ENCODE data around the gene CTAGE4.
A peak's percentile ranks its signal among the peaks of the same experiment; 100 is the strongest.
"Not testable (repeated sequence)": the region's sequence is repeated elsewhere in the genome, so short reads cannot be mapped to it uniquely, and the experiment has no call there.

The CTAGE4 gene

GRCh38 chr7:144183166-144183565 is at the start of gene CTAGE4:
Gene CTAGE4, plus strand, starts transcription at chr7:144183466. Its CDS starts 38 bp downstream, at chr7:144183504.
- DNase-seq (ENCODE audit: low read depth, low spot score), result not testable (repeated sequence)

DNA sequence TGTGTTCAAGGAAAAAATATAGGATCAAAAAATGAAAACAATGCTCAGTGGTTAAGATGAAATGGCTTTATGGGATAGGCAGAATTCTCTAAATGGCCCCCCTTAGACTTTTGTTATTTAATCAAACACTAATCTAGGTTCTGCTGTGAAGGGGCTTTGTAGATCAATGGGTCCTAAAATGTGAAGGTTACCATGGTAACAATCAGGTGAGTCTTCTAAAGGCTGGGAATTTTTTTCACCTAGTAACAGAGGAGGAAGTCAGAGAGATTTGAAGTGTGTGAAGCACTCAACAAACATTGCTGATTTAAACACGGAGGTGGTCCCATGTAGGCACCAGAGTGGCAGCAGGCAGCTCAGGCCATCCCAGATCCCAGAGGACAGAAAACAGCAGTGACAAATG is 49.1 kb upstream of the CTAGE4 start:
- DNase-seq (ENCODE audit: low read depth, low spot score), result no peak

DNA sequence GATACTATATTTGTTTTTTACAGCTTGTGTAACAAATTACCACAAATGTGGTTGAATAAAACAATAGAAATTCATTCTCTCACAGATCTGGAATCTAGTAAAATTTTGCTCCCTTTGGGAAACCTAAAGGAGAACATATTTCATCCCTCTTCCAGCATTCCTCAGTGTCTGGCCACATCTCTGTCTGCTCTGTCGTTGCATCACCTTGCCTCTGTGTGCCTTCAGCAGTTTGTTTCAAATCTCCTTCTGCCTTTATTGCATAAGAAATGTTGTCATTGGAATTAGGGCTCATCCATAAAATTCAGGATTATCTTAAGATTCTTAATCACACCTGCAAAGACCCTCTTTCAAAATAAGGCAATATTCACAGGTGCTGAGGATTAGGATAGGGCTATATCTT is 45.8 kb upstream of the CTAGE4 start:
- DNase-seq (ENCODE audit: low read depth, low spot score), result no peak

GRCh38 chr7:144142187-144142586 is 41.1 kb upstream of the CTAGE4 start:
- no peak for DNase-seq (ENCODE audit: low read depth, low spot score)

DNA sequence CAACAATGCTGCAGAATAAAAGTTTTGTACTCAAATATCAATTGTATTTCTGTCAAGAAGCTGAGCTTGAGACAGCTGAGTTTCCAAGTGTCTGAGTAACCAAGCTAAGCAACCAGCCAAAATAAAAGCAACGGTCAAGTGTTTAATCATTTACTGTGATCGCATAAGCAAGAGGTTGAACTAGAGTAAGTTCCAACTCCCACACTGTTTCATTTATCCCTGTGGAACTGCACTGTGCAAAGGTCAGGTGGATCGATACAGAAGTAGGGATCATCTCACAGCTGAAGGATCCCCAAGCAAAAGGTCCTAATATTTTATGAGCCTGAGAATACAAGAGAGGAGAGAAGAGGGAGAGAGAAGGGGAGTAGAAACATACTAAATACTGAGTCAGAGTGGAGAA is 38.8 kb upstream of the CTAGE4 start:
- DNase-seq (ENCODE audit: low read depth, low spot score), result no peak

DNA sequence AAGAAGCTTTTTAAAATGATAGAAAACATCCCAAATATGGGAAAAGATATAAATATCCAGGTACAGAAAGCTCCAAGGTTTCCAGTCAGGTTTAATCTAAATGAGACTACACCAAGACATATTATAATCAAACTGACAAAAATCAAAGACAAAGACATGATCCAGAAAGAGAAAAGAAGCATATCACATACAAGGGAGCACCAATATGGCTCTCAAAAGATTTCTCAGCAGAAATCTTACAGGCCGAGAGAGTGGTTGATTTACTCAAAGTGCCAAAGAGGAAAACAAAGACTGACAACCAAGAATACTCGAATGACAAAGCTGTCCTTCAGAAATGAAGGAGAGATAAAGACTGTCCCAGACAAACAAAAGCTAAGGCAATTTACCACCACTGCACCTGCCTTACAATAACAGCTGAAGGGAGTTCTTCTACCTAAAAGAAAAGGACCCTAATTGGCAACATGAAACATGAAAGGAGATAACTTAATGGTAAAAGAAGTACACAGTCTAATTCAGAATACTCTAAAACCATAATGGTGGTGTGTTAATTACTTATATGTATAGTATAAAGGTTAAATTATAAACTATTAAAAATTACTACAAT is 34.9 kb upstream of the CTAGE4 start:
- no peak for DNase-seq (ENCODE audit: low read depth, low spot score)

DNA sequence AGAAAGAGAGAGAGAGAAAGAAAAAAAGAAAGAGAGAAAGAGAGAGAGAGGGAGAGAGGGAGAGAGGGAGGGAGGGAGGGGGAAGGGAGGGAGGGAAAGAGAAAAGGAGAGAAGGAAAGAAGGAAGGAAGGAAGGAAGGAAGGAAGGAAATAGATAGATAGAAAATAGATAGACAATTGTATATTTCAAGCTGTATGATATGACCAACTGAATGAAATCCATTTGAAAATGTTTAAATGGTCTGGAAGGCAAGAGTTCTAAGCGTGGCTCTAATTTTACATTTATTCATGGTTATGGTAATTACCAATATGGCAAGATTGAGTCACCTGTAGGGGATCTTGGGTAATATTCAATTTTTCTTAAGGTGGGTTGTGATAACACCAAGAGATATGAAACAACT is 24.4 kb upstream of the CTAGE4 start:
- DNase-seq (ENCODE audit: low read depth, low spot score), result no peak

DNA sequence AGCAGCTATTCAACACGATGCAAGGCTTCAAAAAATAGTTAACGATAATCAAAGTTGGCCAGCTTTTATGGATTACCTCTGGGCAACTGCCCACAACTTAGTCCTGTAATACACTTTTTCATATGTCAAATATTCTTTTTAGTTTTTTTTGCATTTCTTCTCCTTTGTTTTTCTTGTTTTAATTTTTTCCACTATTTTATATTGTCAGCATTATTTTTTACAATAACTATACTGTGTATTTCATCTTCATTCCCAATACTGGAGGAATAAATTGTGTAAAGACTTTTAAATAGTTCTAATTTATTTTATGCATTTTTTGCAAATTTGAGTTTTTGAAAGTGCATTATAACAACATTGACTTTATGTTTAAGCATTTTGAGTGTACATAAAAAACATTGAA is 18.5 kb upstream of the CTAGE4 start:
- DNase-seq (ENCODE audit: low read depth, low spot score), result no peak

DNA sequence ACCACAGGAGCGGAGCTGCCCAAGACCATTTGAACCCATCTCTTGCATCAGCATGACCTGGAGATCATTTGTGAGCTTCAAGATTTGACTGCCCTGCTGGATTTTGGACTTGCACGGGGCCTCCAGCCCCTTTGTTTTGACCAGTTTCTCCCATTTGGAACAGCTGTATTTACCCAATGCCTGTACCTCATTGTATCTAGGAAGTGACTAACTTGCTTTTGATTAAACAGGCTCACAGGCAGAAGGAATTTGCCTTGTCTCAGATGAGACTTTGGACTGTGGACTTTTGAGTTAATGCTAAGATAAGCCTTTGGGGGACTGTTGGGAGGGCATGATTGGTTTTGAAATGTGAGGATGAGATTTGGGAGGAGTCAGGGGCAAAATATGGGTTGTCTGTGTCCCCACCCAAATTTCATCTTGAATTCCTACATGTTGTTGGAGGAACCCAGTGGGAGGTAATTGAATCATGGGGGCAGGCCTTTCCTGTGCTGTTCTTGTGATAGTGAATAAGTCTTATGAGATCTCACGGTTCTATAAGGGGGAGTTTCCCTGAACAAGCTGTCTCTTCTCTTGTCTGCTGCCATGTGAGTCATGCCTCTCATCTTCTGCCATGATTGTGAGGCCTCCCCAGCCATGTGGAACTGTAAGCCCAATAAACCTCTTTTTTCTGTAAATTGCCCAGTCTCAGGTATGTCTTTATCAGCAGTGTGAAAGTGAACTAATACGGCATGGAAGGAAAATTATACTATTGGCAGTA is 11.5 kb upstream of the CTAGE4 start:
- DNase-seq (ENCODE audit: low read depth, low spot score), result not testable (repeated sequence)

DNA sequence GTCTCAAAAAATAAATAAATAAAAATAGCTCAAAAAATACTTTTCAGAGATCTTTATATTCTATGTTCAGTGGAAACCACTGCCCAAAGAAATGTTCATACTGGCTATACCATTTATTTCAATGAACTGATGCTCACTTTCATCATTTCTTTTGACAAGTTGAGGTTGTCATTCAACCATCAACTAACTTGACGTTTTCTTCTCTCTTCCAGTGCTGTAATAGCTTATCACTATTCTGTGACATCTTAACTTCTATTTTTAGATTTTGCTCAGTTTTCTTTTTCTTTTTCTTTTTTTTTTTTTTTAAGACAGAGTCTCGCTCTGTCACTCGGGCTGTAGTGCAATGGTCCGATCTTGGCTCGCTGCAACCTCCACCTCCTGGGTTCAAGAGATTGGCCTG is 8.7 kb upstream of the CTAGE4 start:
- DNase-seq (ENCODE audit: low read depth, low spot score), result no peak

GRCh38 chr7:144178380-144179164 is 4.7 kb upstream of the CTAGE4 start:
- peak; percentile 17 for DNase-seq (ENCODE audit: low read depth, low spot score)

DNA sequence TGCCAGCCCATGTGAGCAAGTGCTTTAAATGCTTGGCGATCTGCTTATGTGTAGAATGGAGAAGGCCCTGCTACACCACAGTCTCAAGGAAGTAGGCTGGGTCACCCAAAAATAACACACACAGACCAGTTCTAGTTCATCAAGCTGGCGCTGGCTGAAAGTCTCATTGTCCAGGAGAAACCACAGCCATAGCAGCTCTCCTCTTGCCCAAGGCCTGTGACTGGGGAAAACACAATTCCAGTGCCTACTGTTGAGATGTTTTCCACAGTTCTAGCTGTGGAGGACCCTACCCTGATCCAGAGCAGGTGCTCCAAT is 4.1 kb upstream of the CTAGE4 start:
- DNase-seq (ENCODE audit: low read depth, low spot score), result not testable (repeated sequence)

DNA sequence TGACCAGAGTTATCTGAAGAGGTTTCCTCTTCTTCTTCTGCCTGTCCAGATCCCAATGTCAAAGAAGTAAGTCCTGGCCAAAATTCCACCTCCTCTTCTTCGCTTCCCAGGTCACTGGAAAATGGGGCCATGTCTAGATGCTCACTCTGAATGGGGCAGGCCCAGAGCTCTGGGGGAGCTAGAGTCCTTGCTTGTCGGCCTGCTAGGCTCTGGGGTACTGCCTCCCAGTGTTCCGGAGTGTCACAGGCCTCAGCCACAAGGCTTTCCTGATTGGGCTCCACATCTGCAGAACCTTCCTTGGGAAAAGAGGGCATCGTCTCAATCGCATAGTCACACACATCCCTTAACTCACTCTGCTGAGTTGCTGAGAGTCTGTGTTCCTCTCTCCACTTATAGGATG is 4.6 kb downstream of the CTAGE4 start:
- DNase-seq (ENCODE audit: low read depth, low spot score), result not testable (repeated sequence)

DNA sequence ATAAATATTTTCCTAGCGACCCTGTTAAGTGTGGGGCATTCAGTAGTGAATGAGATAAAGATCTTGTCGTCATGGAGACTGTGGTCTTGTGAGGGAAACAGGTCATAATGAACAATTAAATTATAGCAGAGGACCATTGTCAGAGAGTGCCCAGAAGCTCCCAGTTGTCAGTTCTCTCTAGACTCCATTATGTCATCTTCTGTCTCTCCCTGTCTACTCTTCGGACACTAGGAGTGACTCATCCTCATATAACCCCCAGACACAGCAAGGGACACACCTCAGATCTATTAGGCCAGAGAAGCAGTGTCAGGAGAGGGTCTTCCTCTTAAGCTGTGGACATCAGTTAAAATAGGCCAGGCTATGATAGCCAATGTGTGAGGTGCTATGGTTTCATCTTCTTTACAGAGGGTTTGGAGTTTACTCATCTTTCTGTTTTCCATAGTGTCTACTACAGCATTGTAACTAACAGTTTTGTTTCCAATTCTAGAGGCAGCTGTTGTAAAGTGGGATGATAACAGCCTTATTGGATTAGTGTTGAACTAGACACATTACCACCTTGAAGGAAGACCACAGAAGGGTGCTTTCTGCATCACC is 5.4 kb downstream of the CTAGE4 start:
- not testable (repeated sequence) for DNase-seq (ENCODE audit: low read depth, low spot score)

- DNase-seq (ENCODE audit: low read depth, low spot score), result not testable (repeated sequence)
These were observed 10.5 kb downstream of the CTAGE4 start for GRCh38 chr7:144193782-144194181.

DNA sequence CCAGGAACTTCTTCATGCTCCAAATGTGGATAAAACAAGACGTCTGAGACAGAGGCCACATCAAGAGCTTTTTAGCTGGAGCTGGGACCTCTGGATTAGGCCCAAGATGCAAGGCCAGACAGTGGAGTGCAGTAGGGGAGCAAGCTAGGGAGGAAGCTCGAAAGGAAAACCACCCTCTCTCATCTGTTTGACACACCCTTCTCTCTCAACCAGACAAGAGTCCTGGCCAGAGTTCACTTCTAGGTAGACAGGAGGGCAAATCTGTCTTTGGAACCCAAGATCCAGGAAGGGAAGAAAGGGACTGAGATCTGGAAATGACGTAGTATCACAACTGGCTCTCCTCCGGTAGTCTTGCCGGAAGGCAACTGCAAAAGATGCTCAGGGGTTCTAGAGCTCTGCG is 11.2 kb downstream of the CTAGE4 start:
- DNase-seq (ENCODE audit: low read depth, low spot score), result not testable (repeated sequence)

DNA sequence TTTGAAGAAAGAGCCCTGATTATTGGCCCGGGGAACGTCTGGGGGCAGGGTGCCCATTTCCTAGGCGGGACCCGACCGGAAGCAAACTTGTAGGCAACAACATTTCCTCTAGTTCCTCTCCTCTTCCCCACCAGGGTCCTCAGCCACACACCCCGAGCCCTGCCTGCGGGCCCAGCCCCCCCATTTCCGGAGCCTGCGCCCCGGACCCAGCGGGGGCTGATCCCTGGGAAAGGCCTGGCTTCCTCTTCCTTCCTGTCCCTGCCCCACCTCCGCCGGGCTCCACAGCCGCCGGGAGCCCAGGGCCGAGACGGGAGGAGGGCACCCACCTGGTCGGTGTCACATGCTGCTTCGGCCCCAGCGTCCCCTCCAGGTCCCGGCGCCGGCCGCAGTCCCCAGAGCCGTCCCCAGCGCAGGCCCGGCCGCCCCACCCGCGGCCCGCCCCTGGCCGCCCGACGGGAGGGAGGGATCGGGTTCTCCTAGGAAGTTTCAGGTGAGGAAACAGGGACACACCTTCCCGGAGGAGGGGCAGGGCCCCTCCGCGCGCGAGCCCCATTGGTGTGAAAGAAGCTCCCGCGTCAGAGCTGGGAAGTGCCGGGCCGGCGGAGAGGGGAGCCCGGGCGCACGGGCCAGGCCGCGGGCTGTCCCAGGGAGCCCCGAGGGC is 12.1 kb downstream of the CTAGE4 start, which contains the start of gene ARHGEF35:
Gene ARHGEF35 (minus strand): TSS at position 622 of the 661 bp plus-strand sequence. CDS start 7,450 bp downstream, outside the sequence.
- DNase-seq (ENCODE audit: low read depth, low spot score), result not testable (repeated sequence)

DNA sequence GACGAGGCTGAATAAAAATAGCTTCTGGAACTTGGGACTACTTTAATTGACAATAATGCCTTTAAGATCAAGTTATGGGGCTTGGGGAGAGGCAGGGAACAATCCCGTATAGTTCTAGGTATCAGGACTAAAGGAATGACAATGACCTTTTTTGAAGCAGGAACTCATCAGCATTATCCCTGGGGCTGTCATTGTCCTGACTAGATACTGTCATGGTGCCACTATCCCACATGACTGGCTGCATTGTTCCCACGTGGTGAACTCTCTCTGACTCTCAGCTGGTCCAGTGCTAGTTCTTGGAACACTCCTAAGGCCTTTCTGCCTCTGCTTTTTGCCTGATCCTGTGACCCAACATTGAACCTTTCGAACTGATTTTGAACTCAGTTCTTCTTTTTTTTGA is 15.7 kb downstream of the CTAGE4 start:
- peak; percentile 6 for DNase-seq (ENCODE audit: low read depth, low spot score)

DNA sequence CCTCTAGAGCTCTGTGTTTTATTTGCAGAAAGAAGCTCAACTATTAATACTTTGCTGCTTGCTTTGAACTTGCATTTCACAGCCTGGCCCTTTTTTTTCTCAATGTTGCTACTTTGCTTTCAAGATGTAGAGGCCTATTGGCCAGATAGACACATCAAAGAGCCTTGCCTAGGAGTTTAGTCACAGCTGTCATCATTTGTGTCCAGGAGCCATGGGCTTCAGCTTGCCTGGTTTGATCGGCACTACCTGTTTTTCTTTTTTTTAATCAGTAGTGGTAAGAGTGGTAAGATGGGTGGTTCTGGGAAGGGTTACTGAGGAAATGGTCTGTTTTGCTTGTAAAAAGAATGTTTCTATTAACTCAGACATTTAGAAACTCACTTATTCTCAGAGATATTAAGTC is 18.7 kb downstream of the CTAGE4 start:
- not testable (repeated sequence) for DNase-seq (ENCODE audit: low read depth, low spot score)

DNA sequence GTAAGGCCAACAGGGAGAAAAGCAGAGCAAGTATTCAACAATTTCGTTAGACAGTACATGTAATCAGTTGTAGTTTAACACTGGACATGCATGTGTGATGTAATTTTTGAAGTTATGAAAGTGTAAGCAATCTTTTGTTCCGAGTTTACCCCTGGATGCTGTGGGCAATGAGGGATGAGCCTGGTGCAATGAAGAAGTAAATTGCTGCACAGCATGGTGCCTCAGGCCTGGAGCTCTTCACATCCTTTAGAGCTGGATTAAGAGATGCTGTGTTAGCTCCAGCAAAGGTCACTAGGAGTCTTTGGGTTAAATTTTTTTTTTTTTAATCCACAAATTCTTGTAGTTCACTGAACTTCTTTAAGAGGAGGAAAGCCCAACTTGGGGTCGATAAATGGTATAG is 19.8 kb downstream of the CTAGE4 start:
- DNase-seq (ENCODE audit: low read depth, low spot score), result not testable (repeated sequence)

GRCh38 chr7:144205306-144205705 is 22.0 kb downstream of the CTAGE4 start:
- not testable (repeated sequence) for DNase-seq (ENCODE audit: low read depth, low spot score)

GRCh38 chr7:144217200-144217599 is 33.9 kb downstream of the CTAGE4 start:
- DNase-seq (ENCODE audit: low read depth, low spot score), result not testable (repeated sequence)
